HG02840 (cell line): Measurements from ENCODE around the gene DVL1.

ENCODE experiments used
- ATAC-seq: cut with Tn5 transposase; IDR thresholded peaks from one replicate; pipeline ENCODE4 v1.9.1; 2021; ENCODE audit warnings: mild to moderate bottlenecking, moderate library complexity, moderate number of reproducible peaks; ENCODE audit not compliant: unreplicated experiment, low FRiP score

DVL1 gene

GRCh38 chr1:1357871-1358432, 8.7 kb upstream of the DVL1 start:
- no peak for ATAC-seq

- no peak for ATAC-seq
Observed at GRCh38 chr1:1356796-1357401, 7.7 kb upstream of the DVL1 start.

DNA sequence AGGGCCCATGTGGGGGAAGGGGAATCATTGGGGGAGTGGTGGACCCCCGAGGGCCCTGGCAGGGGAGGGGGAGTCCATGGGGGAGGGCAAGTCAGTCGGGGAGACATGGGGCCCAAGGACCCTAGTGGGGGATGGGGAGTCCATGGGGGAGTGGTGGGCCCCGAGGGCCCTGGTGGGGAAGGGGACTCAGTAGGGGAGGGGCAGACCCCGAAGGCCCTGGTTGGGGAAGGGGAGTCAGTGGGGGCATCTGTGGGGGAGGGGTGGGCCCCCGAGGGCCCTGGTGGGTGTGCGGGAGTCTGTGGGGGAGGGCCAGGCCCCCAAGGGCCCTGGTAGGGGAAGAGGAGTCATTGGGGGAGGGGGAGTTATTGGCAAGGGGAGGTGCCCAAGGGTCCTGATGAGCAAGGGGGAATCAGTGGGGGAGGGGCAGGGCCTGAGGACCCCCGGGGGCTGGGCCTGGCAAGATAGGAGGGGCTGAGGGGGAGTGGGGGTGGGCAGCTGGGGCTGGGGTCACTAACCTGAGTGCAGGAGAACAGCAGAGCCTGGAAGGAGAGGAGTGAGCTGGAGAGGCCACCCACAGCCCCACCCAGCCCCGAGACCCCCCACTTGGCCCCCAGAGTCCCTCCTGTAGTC, 7.1 kb upstream of the DVL1 start:
- no peak for ATAC-seq

DNA sequence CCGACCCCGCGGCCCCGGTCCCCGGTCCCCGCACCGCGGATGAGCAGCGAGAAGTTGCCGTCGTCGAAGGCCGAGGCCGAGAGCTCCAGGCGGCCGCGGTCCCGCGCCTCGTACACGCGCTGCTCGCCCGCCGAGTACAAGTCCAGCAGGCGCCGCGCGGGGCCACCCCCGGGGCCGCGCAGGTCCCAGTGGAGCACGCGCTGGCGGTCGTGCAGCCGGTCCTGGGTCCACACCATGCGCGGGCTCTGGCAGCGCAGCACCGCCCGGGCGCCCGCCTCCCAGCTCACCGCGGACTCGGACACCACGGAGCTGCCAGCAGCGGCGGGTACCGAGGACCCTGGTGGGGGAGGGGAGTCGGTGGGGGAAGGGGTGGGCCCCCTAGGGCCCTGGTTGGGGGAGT, 6.2 kb upstream of the DVL1 start:
- ATAC-seq, result no peak

DNA sequence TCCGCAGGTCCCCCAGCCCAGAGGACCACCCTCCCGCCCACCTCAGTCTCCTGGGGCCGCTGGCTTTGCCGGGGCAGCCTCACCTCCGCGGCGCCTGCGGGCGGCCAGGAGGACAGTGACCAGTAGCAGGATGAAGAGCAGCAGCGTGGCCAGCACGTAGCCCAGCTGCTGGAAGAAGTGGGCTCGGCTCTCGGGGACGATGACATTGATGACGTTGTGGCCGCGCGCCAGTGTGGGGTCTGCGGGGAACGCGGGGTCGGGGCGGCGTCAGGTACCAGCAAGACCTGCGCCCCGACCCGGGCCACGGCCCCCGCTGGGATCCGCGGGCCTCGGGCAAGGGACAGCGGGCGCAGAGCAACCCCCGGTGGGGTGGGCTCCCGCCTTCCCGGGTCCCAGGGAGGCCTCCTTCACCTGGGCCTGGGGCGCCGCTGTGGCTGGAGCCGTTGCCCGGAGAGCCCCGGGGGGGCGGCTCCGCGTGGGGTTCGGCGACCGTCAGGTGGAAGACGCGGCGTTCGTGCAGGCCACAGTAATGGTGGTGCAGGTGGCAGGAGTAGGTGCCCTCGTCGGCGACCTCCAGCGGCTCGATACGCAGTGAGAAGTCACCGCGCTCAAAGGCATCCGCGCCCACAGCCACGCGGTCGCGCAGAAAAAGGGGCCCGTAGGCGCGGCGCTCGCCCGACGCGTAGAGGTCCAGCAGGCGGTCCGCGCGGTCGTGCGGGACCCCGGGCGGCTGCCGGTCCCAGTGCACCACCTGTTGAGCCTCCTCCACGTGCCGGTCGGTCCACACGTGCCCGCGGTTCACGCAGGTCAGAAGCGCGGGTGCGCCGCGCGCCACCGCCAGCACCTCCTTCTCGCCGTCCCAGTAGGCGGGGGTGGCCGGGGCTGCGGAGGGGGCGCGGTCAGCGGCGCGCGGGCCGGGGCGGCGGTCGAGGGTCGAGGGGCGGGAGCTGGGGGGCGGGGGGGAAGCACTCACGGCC, 5.3 kb upstream of the DVL1 start:
- no peak for ATAC-seq

GRCh38 chr1:1353389-1354151, 4.4 kb upstream of the DVL1 start:
- no peak for ATAC-seq

- no peak for ATAC-seq
Observed at GRCh38 chr1:1352786-1353388, 3.7 kb upstream of the DVL1 start.

DNA sequence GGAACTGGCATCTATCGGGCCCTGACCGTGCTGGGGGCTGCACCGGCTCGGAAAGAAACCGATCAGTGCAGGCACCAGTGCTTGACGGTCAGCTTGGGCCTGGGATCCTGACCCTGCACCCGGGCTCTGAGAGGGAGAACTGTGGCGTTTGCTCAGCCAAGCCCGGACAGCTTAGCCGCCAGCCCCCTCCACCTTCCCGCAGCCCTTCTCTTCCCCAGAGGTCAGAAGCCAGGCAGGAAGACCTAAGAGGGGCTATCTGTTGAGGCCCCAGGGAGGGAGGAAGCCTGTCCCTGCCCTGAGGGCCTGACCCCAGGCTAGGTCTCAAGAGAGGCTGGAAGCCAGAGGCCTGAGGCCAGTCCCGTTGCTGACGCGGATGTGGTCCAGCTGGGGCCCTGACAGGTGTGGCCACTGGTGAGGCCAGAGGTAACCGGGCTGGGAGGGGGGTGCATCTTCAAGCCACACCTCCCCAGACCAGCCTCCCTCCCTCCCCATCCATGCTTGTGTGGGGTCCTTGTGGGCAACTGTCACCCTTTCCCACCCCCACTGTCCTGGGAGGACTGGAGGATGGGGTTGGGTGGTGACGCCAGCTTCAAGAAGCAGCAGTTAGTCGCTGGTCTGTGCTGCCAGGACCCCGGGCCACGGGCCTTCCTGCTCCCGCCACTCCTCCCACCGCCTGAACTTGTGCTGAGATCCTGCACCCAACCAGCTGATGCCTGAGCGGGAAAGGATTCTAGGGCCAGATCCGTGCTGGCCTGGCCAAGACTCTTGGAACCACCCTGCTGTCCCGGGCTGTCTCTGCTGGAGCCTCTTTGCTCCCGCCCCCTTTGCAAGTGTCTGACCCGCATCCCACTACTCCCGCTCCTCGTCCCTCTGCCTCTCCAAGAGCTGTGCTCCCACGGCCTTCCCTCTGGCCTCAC, 2.6 kb upstream of the DVL1 start:
- ATAC-seq, result no peak

DNA sequence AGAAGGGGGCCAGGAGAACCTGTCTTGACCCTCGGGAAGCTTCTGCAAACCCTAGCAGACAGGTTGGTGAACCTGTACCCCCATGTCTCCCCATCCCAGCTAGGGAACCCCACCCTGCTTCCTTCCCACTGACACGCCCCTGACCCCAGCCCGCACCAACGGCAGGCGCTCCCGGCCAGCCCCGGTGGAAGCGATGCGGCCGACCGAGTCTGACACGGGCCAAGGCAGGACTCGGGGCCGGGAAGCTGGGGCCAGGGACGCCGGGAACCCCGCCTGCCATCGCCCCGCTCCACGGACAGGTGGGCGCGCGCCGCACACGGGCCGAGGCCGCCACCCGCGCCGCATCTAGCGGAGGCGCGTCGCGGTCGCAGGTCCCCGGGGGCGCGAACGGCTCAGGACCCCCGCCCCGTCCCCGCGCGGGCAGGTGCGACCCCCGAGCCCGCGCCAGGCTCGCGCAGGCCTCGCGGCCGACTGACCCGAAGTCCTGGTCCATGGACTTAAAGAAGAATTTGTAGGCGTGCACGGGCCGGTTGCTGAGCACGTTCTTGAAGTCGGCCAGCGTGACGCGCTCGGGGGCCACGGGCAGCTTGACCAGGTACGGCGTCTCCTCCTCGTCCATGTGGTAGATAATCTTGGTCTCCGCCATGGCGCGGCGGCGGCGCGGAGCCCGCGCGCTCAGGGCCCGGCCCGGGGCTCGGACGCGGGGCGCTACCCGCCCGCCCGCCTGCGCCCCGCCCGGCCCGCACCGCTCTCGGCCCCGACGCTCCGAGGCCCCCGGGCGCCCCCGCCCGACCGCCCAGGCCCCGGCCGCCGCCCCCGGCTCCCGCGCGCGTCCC, 580 bp downstream of the DVL1 start:
- ATAC-seq, result peak; percentile 31

GRCh38 chr1:1347663-1348419, 1.4 kb downstream of the DVL1 start:
- ATAC-seq, result no peak

DNA sequence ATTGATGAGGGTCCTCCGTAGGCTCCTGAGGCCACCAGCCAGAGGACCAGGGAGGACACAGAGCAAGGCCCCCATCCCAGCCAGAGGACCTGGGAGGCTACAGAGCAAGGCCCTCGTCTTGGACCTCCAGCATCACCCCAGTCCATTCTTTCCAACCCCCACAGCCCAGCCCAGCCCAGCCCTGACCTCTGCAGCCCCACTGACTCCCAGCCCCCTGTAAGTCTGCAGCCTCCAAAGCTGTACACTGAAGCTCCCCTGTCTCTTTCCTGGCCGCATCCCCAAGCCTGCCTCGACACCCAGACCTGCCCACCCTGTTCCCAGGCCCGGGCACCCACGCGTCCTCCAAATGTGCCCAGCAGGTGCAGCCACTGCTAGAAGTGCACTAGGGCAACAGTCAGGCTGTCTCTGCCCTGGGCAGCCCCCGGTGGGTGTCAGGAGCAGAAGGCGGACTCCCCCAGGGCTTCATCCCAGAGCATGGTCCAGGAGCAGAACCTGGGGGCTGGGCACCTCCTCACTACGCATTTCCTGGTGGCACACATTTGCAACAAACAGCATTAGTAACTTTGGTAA, 2.1 kb downstream of the DVL1 start:
- ATAC-seq, result no peak

GRCh38 chr1:1346501-1346890, 2.7 kb downstream of the DVL1 start:
- ATAC-seq, result no peak

GRCh38 chr1:1345860-1346500, 3.2 kb downstream of the DVL1 start:
- no peak for ATAC-seq

- no peak for ATAC-seq
Observed at GRCh38 chr1:1345384-1345783, 3.8 kb downstream of the DVL1 start.

DNA sequence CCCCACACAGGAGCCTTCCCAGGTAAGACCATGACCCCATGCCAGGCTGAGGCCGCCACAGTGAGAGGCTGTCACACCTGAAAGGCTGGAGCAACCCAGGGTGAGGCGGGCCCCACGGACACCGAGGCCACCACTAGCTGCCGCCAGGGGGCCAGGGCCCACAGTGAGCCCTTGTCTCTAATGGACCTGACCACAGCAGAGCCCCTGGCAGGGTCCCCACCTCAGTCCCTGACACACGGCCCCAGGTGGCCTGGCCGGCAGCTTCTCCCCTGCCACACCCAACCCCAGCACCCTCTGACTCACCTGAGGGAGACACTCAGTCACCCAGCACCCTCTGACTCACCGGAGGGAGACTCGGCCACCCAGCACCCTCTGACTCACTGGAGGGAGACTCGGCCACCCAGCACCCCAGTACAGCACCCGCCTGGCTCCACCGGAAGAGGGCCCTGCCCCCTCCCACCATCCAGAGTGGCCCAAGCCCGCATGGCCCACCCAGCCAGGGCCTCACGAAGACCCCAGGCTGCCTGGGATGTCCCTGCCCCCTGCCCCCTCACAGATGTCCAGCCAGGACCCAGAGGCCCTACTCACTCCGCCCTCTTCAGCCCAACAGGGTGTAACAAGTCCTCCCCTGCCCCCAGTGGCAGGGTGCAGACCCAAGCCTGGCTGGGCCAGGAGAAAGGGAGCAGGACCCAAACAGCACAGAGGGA, 4.4 kb downstream of the DVL1 start:
- no peak for ATAC-seq

DNA sequence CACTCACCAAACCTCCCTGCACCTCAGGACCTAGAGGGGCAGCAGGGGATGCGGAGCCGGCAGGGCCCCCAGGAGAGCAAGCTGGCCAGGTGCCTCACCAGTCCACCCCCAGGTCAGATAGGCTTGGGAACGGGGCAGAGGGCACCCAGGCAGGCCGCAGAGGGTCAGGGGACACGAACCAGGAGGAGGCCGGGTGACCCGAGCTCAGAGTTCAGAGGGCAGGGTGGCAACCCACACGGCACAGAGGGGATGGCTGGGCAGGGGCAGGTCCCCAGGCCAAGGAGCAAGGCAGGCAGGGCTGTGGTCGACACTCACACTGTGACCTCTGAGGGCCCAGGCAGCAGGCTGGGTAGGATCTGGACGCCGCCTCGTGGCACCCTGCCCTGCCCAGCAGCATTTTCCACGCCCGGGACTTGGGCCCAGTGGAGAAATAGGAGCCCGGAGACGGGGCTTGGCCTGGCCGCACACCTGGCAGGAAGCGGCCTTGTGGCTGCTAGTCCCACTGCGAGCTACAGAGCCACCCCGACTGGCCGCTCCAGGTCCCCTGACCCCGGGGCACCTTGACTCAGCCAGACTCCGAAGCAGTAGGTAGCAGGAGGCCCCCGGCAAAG, 5.3 kb downstream of the DVL1 start:
- no peak for ATAC-seq
